H1 (cell line): ENCODE measurements around the gene PFN3. TPM values are rescaled to one million over a fixed set of nuclear protein-coding genes. Genes with fewer than 3 reads are reported as not detected.

Source experiments
- CTCF ChIA-PET: fragments of 300-600 bp; sonication (Branson Sonifier 250); formaldehyde crosslinking; loops from one replicate; lab custom pipeline; 2021; ENCODE audit not compliant: partially characterized antibody; lab: Charles Lee
- POLR2A ChIA-PET: fragments of 300-600 bp; sonication (Branson Sonifier 250); formaldehyde crosslinking; loops from one replicate; lab custom pipeline; 2021; ENCODE audit warnings: inconsistent platforms; ENCODE audit not compliant: partially characterized antibody; lab: Charles Lee
- DNase-seq, 2 experiments: peaks; one replicate each; pipeline versions ENCODE4 v3.0.0 to v3.0.0-alpha.2; 2010 to 2022; ENCODE audit warnings: low spot score in 2 of 2, low read depth in 1 of 2, mixed read lengths in 1 of 2
- FAIRE-seq: peaks from 2 replicates; lab custom pipeline; 2011; peaks lifted over from hg19 to GRCh38; lab: Jason Lieb, UNC
- H2AFZ ChIP-seq: 2 replicates; pipeline ENCODE4 v1.8.1; 2012; ENCODE audit warnings: low read length, inconsistent platforms
- H2AK5ac ChIP-seq: 2 replicates; pipeline ENCODE4 v1.6.1; 2013; ENCODE audit warnings: low read depth, low read length
- H2BK120ac ChIP-seq: replicated peaks from 2 replicates; pipeline ENCODE3; 2013; ENCODE audit warnings: low read depth, low read length, inconsistent platforms
- H2BK12ac ChIP-seq: 2 replicates; pipeline ENCODE4 v1.6.1; 2013; ENCODE audit warnings: low read depth, low read length
- H2BK15ac ChIP-seq: 2 replicates; pipeline ENCODE4 v1.6.1; 2013; ENCODE audit warnings: low read length
- H2BK20ac ChIP-seq: 2 replicates; pipeline ENCODE4 v1.6.1; 2013; ENCODE audit warnings: low read length
- H2BK5ac ChIP-seq: 2 replicates; pipeline ENCODE4 v1.6.1; 2013; ENCODE audit warnings: low read depth, low read length
- H3K14ac ChIP-seq: 2 replicates; pipeline ENCODE4 v1.6.1; 2013; ENCODE audit warnings: inconsistent platforms; ENCODE audit not compliant: insufficient read length
- H3K18ac ChIP-seq: 2 replicates; pipeline ENCODE4 v1.6.1; 2013; ENCODE audit warnings: low read length; ENCODE audit errors: extremely low read depth
- H3K23ac ChIP-seq: 2 replicates; pipeline ENCODE4 v1.6.1; 2013; ENCODE audit warnings: inconsistent platforms; ENCODE audit not compliant: insufficient read length
- H3K23me2 ChIP-seq: 2 replicates; pipeline ENCODE4 v1.6.1; 2013; ENCODE audit warnings: low read depth, low read length
- H3K27ac ChIP-seq: 2 replicates; pipeline ENCODE4 v1.6.1; 2011; ENCODE audit warnings: low read depth, low read length, inconsistent platforms
- H3K27me3 ChIP-seq, 4 experiments: replicated peaks in 1 of 4; 1 replicate in 1 of 4; 2 replicates in 3 of 4; pipeline versions ENCODE4 v1.6.1 to v1.8.1; 2011 to 2013; ENCODE audit warnings: low read length in 3 of 4, mild to moderate bottlenecking in 3 of 4, inconsistent platforms in 2 of 4, mixed read lengths in 2 of 4, moderate library complexity in 1 of 4; ENCODE audit not compliant: control insufficient read depth in 3 of 4, insufficient read depth in 3 of 4; ENCODE audit errors: extremely low read depth in 1 of 4
- H3K36me3 ChIP-seq, 4 experiments: 2 replicates each; pipeline versions ENCODE4 v1.6.1 to v1.8.1; 2011 to 2013; ENCODE audit warnings: mild to moderate bottlenecking in 4 of 4, low read length in 3 of 4, moderate library complexity in 2 of 4, control low read depth in 1 of 4, inconsistent platforms in 1 of 4; ENCODE audit not compliant: insufficient read depth in 4 of 4, control insufficient read depth in 2 of 4
- H3K4ac ChIP-seq: replicated peaks from 2 replicates; pipeline ENCODE3; 2013; ENCODE audit warnings: low read length, low read depth, mixed read lengths, inconsistent platforms; ENCODE audit not compliant: insufficient read length
- H3K4me1 ChIP-seq, 4 experiments: replicated peaks in 1 of 4; 1 replicate in 1 of 4; 2 replicates in 3 of 4; pipeline versions ENCODE4 v1.6.1 to v1.8.1; 2011 to 2013; ENCODE audit warnings: low read length in 3 of 4, inconsistent platforms in 2 of 4, mixed read lengths in 1 of 4; ENCODE audit not compliant: insufficient read depth in 4 of 4, control insufficient read depth in 3 of 4
- H3K4me2 ChIP-seq, 2 experiments: 2 replicates each; pipeline versions ENCODE4 v1.6.1 to v1.8.1; 2011 to 2013; ENCODE audit warnings: low read depth in 2 of 2, low read length in 2 of 2, control low read depth in 1 of 2, inconsistent platforms in 1 of 2, mild to moderate bottlenecking in 1 of 2; ENCODE audit not compliant: insufficient read depth in 1 of 2
- H3K4me3 ChIP-seq, 4 experiments: fragments of 200-600, 300-600 bp in 1 of 4; sonication (generic), shearing (Covaris generic), sonication (Bioruptor Twin) in 1 of 4; 2 replicates each; pipeline versions ENCODE4 v1.5.1 to v1.8.1; 2011 to 2016; ENCODE audit warnings: low read length in 4 of 4, low read depth in 3 of 4, control low read depth in 2 of 4, inconsistent platforms in 2 of 4, mild to moderate bottlenecking in 2 of 4, mixed read lengths in 1 of 4, moderate library complexity in 1 of 4; ENCODE audit not compliant: insufficient read depth in 2 of 4; ENCODE audit errors: extremely low read depth in 1 of 4
- H3K56ac ChIP-seq: replicated peaks from 2 replicates; pipeline ENCODE3; 2013; ENCODE audit warnings: low read depth, mild to moderate bottlenecking, mixed read lengths, low read length, inconsistent platforms; ENCODE audit not compliant: insufficient read length
- H3K79me1 ChIP-seq: 2 replicates; pipeline ENCODE4 v1.6.1; 2013; ENCODE audit warnings: low read depth, low read length, control low read depth
- H3K79me2 ChIP-seq, 2 experiments: 2 replicates each; pipeline versions ENCODE4 v1.6.1 to v1.8.1; 2012 to 2013; ENCODE audit warnings: low read length in 2 of 2, mild to moderate bottlenecking in 2 of 2, inconsistent platforms in 1 of 2; ENCODE audit not compliant: insufficient read depth in 2 of 2, control insufficient read depth in 1 of 2
- H3K9ac ChIP-seq, 4 experiments: replicated peaks in 1 of 4; 1 replicate in 1 of 4; 2 replicates in 3 of 4; pipeline versions ENCODE4 v1.6.1 to v1.8.1; 2011 to 2013; ENCODE audit warnings: low read depth in 3 of 4, low read length in 3 of 4, control low read depth in 2 of 4, mild to moderate bottlenecking in 2 of 4, moderate library complexity in 2 of 4, inconsistent platforms in 1 of 4; ENCODE audit errors: extremely low read depth in 1 of 4
- H3K9me3 ChIP-seq, 2 experiments: 2 replicates each; pipeline versions ENCODE4 v1.6.1 to v1.8.1; 2012 to 2013; ENCODE audit warnings: mild to moderate bottlenecking in 2 of 2, moderate library complexity in 2 of 2, control low read depth in 1 of 2, inconsistent platforms in 1 of 2, low read depth in 1 of 2, low read length in 1 of 2, mixed read lengths in 1 of 2; ENCODE audit not compliant: insufficient read depth in 2 of 2
- H4K20me1 ChIP-seq, 2 experiments: replicated peaks in 1 of 2; 2 replicates each; pipeline versions ENCODE3 to v1.8.1; 2011 to 2013; ENCODE audit warnings: inconsistent platforms in 2 of 2, low read length in 2 of 2, mild to moderate bottlenecking in 1 of 2; ENCODE audit not compliant: insufficient read depth in 2 of 2, control insufficient read depth in 1 of 2
- H4K5ac ChIP-seq: 2 replicates; pipeline ENCODE4 v1.6.1; 2013; ENCODE audit warnings: low read length, low read depth, mixed read lengths, inconsistent platforms; ENCODE audit not compliant: insufficient read length
- H4K8ac ChIP-seq: 2 replicates; pipeline ENCODE4 v1.8.0; 2013; ENCODE audit warnings: mild to moderate bottlenecking, moderate library complexity, low read length, inconsistent platforms; ENCODE audit not compliant: insufficient read depth; ENCODE audit errors: extremely low read depth
- H4K91ac ChIP-seq: replicated peaks from 2 replicates; pipeline ENCODE3; 2013; ENCODE audit warnings: low read length, mixed read lengths, inconsistent platforms; ENCODE audit not compliant: insufficient read length
- ASH2L ChIP-seq: fragments of 200-600, 300-600 bp; sonication (generic); IDR thresholded peaks from one replicate; pipeline ENCODE4 v1.7.1; 2017; ENCODE audit warnings: low read length
- EGR1 ChIP-seq: IDR thresholded peaks from 2 replicates; pipeline ENCODE4 v1.6.1; 2011; ENCODE audit warnings: low read depth, low read length, borderline replicate concordance
- EP300 ChIP-seq, 2 experiments: IDR thresholded peaks; 1 replicate in 1 of 2; 2 replicates in 1 of 2; pipeline ENCODE4 v1.6.1; 2011 to 2012; ENCODE audit warnings: low read depth in 2 of 2, low read length in 2 of 2, mild to moderate bottlenecking in 2 of 2, borderline replicate concordance in 1 of 2, inconsistent platforms in 1 of 2, moderate library complexity in 1 of 2
- FOSL1 ChIP-seq: IDR thresholded peaks from 2 replicates; pipeline ENCODE4 v1.6.1; 2011; ENCODE audit warnings: mild to moderate bottlenecking, low read depth, low read length, moderate library complexity; ENCODE audit not compliant: insufficient read depth
- MAX ChIP-seq: IDR thresholded peaks from 2 replicates; pipeline ENCODE4 v1.6.1; 2012; ENCODE audit warnings: inconsistent platforms
- POLR2A ChIP-seq, 2 experiments: IDR thresholded peaks; 1 replicate in 1 of 2; 2 replicates in 1 of 2; pipeline ENCODE4 v1.6.1; 2011; ENCODE audit warnings: low read depth in 2 of 2, low read length in 2 of 2, mild to moderate bottlenecking in 2 of 2; ENCODE audit errors: control extremely low read depth in 1 of 2
- POLR2AphosphoS5 ChIP-seq: IDR thresholded peaks from 2 replicates; pipeline ENCODE4 v1.6.1; 2011; ENCODE audit warnings: low read depth, low read length
- SIN3A ChIP-seq, 2 experiments: IDR thresholded peaks in 1 of 2; conservative IDR thresholded peaks in 1 of 2; 2 replicates each; pipeline ENCODE4 v1.6.1; 2011 to 2012; ENCODE audit warnings: low read length in 2 of 2, improper control_type of control experiment in 1 of 2, low read depth in 1 of 2, mild to moderate bottlenecking in 1 of 2
- SP4 ChIP-seq: IDR thresholded peaks from 2 replicates; pipeline ENCODE4 v1.6.1; 2012; ENCODE audit warnings: low read length, inconsistent platforms
- SRF ChIP-seq: IDR thresholded peaks from 2 replicates; pipeline ENCODE4 v1.6.1; 2011; ENCODE audit warnings: mild to moderate bottlenecking, low read depth, low read length, moderate library complexity
- TAF1 ChIP-seq: IDR thresholded peaks from 2 replicates; pipeline ENCODE4 v1.6.1; 2011; ENCODE audit warnings: mild to moderate bottlenecking, low read depth, low read length
- WGBS, 2 experiments: shearing (Covaris generic) in 1 of 2; methylation state at CpG; one replicate each; pipeline versions ENCODE4 v1.1.6 to v1.1.7; 2013 to 2015; ENCODE audit warnings: low lambda C conversion rate in 2 of 2, mixed read lengths in 2 of 2, inconsistent platforms in 1 of 2, low coverage in 1 of 2, missing lambda C conversion rate in 1 of 2; ENCODE audit not compliant: insufficient replicate concordance in 2 of 2, insufficient coverage in 1 of 2, insufficient read length in 1 of 2; ENCODE audit errors: extremely low coverage in 1 of 2, missing lambda C conversion rate in 1 of 2; 5-methylcytosine and 5-hydroxymethylcytosine counted together
- polyA plus RNA-seq, 7 experiments: library from polyadenylated mRNA; depleted of rRNA in 3 of 7; stranded (reverse) in 5 of 7; unstranded in 2 of 7; fragments of >200 nt in 5 of 7; fragments of 200-250 nt in 2 of 7; gene quantifications; 1 replicate in 5 of 7; 2 replicates in 1 of 7; 4 replicates in 1 of 7; pipeline versions ENCODE4 v1.2.1 to v1.2.3, GENCODE V29; 2011 to 2013; ENCODE audit warnings: missing spikeins in 2 of 7, mixed read lengths in 2 of 7
- total RNA-seq: library from RNA; stranded (reverse); fragmentation: NEBNext Ultra II Directional; extraction: Animal tissue kit (Norgen Biotek cat#: 25700); gene quantifications from 2 replicates; pipeline ENCODE4 v1.2.1, GENCODE V29; 2021

PFN3 gene
- total and polyA plus RNA-seq, 2 of the 8 experiments (the other 6 are each of a cell fraction or from before 2014, with no cell fraction given), result not detected

DNA sequence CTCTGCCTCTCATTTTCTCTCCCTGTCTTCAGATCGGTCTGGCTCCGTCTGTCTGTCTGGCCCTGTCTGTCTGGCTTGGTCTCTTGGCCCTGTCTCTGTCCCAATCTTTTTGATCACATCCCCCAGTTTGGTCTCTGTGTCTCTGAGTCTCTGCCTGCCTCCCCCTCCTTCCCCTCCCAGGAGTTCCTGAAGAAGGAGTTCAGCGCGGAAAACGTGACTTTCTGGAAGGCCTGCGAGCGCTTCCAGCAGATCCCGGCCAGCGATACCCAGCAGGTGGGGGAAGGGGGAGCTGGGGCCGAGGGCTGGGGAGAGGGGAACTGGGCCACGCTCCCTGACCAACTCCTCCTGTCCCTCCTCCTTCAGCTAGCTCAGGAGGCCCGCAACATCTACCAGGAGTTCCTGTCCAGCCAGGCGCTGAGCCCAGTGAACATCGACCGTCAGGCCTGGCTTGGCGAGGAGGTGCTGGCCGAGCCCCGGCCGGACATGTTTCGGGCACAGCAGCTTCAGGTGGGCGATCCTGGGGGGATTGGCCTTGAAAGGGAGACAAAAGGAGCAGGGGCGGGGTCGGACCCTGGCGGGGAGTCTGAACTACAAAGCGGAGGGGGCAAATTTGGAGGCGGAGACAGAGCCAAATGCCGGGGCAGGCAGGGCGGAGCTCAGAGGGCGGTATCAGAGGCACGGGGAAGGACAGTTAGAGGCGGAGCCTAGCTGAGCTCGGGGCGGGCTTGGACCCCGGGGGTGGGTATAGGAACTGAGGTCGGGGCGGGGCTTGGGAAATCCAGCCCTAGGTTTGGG lies 33.7 kb downstream of the PFN3 start:
- Histone ChIP-seq H3K56ac (peak overlapping the region; percentile 94), H3K4me1 (peaks cover 8 to 42% (median 37%) of the 10 kb centered on the region in 4 experiments), H3K4me3 (peak overlapping the region; percentile 44 to 65 (median 55)), H2BK20ac (peak overlapping the region; percentile 86), H4K5ac (peak overlapping the region; percentile 97), H3K79me2 (no peaks in the 10 kb centered on the region), H3K23me2 (peaks cover 22% of the 10 kb centered on the region; the same call in 1 of the 2 replicates), H4K91ac (peak overlapping the region; percentile 96), H3K27me3 (peaks cover 1 to 17% (median 13%) of the 10 kb centered on the region in 4 experiments; a peak in 5 of 7 replicates), H2BK120ac (peak overlapping the region; percentile 85), H3K79me1 (peaks cover 7% of the 10 kb centered on the region; the same call in 1 of the 2 replicates), H2BK12ac (peak overlapping the region; percentile 96), H3K23ac (no peak overlapping the region), H2AFZ (no peak overlapping the region), H2AK5ac (peak overlapping the region; percentile 17; the same call in 1 of the 2 replicates), H2BK5ac (peak overlapping the region; percentile 95), H3K9me3 (no peaks in the 10 kb centered on the region), H3K4me2 (peak overlapping the region; percentile 80 to 86), H4K20me1 (peaks cover 0 to 8% of the 10 kb centered on the region in 2 experiments), H3K9ac (peak overlapping the region; percentile 50 to 62 (median 55)), H2BK15ac (peak overlapping the region; percentile 97; the same call in 1 of the 2 replicates), H4K8ac (peak overlapping the region; percentile 95), H3K36me3 (no peaks in the 10 kb centered on the region), H3K4ac (peak overlapping the region; percentile 99), H3K14ac (no peak overlapping the region), H3K18ac (peak overlapping the region; percentile 95; the same call in 1 of the 2 replicates), H3K27ac (peak overlapping the region; percentile 72)
- no peak for FAIRE-seq
- DNase-seq, result peak; percentile 93 to 97
- WGBS, 2 experiments, result 4% methylated on average over 18 of the region's 36 CpGs; no CpG with 5 or more reads in 1 of the 2 experiments
- ChIA-PET CTCF (interaction anchor here (0.6 to 16.9 kb wide), 14 partner anchors 12 to 302 kb away, joined by 3 to 363 read pairs (median 4); partner anchors contain the start of genes LMAN2, MXD3, PRR7 and RGS14), POLR2A (interaction anchor here (0.7 to 5.9 kb wide), 21 partner anchors 12 to 234 kb away, joined by 3 to 66 read pairs (median 3); partner anchors contain the start of genes GRK6, LMAN2, MXD3 and NSD1)
- TF ChIP-seq SRF (no peak), EGR1 (no peak), SP4 (peak; percentile 60; the same call in 1 of the 2 replicates), POLR2A (IDR thresholded peaks at IDR 0.05; ENCODE audit: control extremely low read depth in 1 of 2, low read depth in 2 of 2, low read length in 2 of 2) (peak in 1 of 2 experiments; percentile 82; a peak in 2 of 3 replicates), POLR2AphosphoS5 (peak; percentile 68), MAX (peak; percentile 57; the same call in 1 of the 2 replicates), FOSL1 (no peak), SIN3A (conservative IDR thresholded peaks at IDR 0.05 in 1 of 2, IDR thresholded peaks at IDR 0.05 in 1 of 2; ENCODE audit: low read depth in 1 of 2, low read length in 2 of 2) (peak; percentile 27 to 60; a peak in 1 of 4 replicates), EP300 (IDR thresholded peaks at IDR 0.05; ENCODE audit: borderline replicate concordance in 1 of 2, low read depth in 2 of 2, low read length in 2 of 2) (peak in 1 of 2 experiments; percentile 18; a peak in 1 of 3 replicates), ASH2L (peak; percentile 97), TAF1 (peak; percentile 59; the same call in 1 of the 2 replicates)
